Stimulated activated naive CD8-positive, alpha-beta T cell treated with anti-CD3 and anti-CD28 coated beads, Interleukin-15, amount 100 ng/mL, for 72 hours (primary cell): ENCODE results near the gene MLLT3.
A peak's percentile ranks its signal among the peaks of the same experiment; 100 is the strongest.

Experiments used
- ATAC-seq: fragments of 150-1000 bp; cut with Tn5 transposase; 2 replicates; pipeline ENCODE4 v1.10.0; 2021; ENCODE audit warnings: mild to moderate bottlenecking, moderate library complexity
- DNase-seq, 2 donors: peaks; one replicate each; pipeline ENCODE4 v3.0.0; 2021 to 2022
- H3K27ac Mint-ChIP-seq, 2 donors: one replicate each; pipeline ENCODE4 v1.8.0; 2022; ENCODE audit warnings: mild to moderate bottlenecking in 2 of 2, mixed read lengths in 2 of 2, moderate library complexity in 2 of 2
- H3K27me3 Mint-ChIP-seq: one replicate; pipeline ENCODE4 v1.8.0; 2022; ENCODE audit warnings: mixed read lengths
- H3K4me1 Mint-ChIP-seq: one replicate; pipeline ENCODE4 v1.8.0; 2022; ENCODE audit warnings: mild to moderate bottlenecking, mixed read lengths
- H3K4me3 Mint-ChIP-seq, 2 donors: one replicate each; pipeline ENCODE4 v1.8.0; 2022; ENCODE audit warnings: mild to moderate bottlenecking in 2 of 2, mixed read lengths in 2 of 2, moderate library complexity in 1 of 2
- H3K9me3 Mint-ChIP-seq, 2 donors: one replicate each; pipeline ENCODE4 v1.8.0; 2022; ENCODE audit warnings: mixed read lengths in 2 of 2

The MLLT3 gene

DNA sequence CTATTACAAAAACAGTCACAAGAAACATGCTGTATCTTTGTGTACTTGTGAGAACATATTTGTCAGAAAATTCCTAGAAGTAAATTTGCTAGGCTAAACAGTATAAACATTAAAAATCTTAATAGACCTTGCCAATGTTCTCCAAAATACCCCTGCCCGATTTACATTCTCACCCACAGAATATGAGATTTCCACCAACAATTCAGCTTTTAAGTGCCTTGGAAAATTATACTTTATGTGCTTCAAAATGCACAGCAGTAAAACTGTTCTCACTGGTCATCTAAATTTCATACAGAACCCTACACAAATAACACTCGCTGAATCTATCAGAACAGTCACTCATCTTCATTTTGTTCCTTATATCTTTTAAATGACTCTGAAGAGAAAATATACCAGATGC, 5.5 kb downstream of the MLLT3 start:
- no peak for ATAC-seq
- H3K4me1 Mint-ChIP-seq: peaks cover 80% of the 10 kb centered on the region
- no peak overlapping the region for H3K27ac Mint-ChIP-seq

DNA sequence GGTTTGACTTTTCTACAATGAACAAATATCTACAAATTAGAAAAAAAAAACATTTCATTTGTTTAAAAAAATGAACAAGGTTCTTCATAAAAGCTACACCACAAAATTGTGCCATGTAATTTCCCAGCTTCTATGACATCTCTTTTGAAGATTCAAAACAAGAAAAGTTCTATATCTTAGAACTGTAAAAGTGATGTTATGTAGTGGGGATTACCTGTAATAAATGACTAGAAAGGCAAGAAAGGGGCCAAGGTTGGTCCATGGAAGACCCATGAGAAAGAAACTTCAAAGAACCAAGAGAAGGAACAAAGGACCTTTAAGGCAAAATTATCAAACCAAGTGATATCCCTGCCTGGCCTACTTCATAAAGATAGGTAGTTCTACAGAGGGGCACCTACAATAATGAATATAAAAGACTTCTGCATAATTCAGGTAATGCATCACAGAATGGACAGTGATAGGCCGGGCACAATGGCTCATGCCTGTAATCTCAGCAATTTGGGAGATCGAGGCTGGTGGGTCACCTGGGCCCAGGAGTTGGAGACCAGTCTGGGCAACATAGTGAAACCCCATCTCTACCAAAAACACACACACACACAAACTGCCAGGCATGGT, 7.6 kb downstream of the MLLT3 start:
- Mint-ChIP-seq H3K27ac (no peak overlapping the region), H3K4me3 (no peak overlapping the region), H3K4me1 (peaks cover 88% of the 10 kb centered on the region), H3K9me3 (no peaks in the 10 kb centered on the region), H3K27me3 (no peaks in the 10 kb centered on the region)
- DNase-seq (no peak), ATAC-seq (peak; percentile 61)

More for the DNA sequence above, 5.5 kb downstream of the MLLT3 start:
- no peaks in the 10 kb centered on the region for H3K27me3 Mint-ChIP-seq
- no peak for DNase-seq
- H3K9me3 Mint-ChIP-seq: no peaks in the 10 kb centered on the region
- H3K4me3 Mint-ChIP-seq: no peak overlapping the region

GRCh38 chr9:20611691-20612287, 10.5 kb downstream of the MLLT3 start:
- DNase-seq (no peak), ATAC-seq (peak; percentile 59)
- H3K4me3 Mint-ChIP-seq: peak overlapping the region in 1 of 2 donors; percentile 7
- H3K27me3 Mint-ChIP-seq: no peaks in the 10 kb centered on the region
- peak overlapping the region in 1 of 2 donors; percentile 77 for H3K27ac Mint-ChIP-seq
- H3K4me1 Mint-ChIP-seq: peaks cover 80% of the 10 kb centered on the region
- H3K9me3 Mint-ChIP-seq: no peaks in the 10 kb centered on the region

DNA sequence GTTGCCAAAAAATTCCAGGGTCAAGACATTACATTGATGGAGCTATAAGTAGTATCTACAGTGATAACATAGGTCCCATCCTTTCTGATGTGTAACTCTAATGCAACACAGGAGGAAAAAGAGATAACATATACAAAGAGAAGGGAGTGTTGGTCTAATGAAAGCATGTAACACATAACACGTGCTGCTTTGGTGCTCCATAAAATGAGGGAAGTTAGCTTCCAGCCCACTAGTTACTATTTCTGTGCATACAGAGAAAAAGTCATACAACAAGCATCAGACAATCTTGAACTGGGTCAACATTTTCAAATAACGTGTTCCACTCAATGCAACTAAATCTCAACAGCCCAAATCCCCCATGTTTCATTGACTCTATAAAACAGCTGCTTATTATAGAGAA, 11.7 kb downstream of the MLLT3 start:
- Mint-ChIP-seq H3K27me3 (no peaks in the 10 kb centered on the region), H3K9me3 (no peaks in the 10 kb centered on the region), H3K4me3 (no peak overlapping the region), H3K27ac (no peak overlapping the region), H3K4me1 (peaks cover 80% of the 10 kb centered on the region)
- ATAC-seq (no peak), DNase-seq (no peak)

GRCh38 chr9:20608582-20608981, 13.7 kb downstream of the MLLT3 start:
- peaks cover 78% of the 10 kb centered on the region for H3K4me1 Mint-ChIP-seq
- H3K27me3 Mint-ChIP-seq: no peaks in the 10 kb centered on the region
- no peak overlapping the region for H3K27ac Mint-ChIP-seq
- H3K4me3 Mint-ChIP-seq: peak overlapping the region in 1 of 2 donors; percentile 41
- ATAC-seq (no peak), DNase-seq (no peak)
- no peaks in the 10 kb centered on the region for H3K9me3 Mint-ChIP-seq

- H3K4me3 Mint-ChIP-seq: peak overlapping the region; percentile 13 to 55
- H3K27ac Mint-ChIP-seq: peak overlapping the region in 1 of 2 donors; percentile 20
- ATAC-seq (no peak), DNase-seq (no peak)
- no peaks in the 10 kb centered on the region for H3K27me3 Mint-ChIP-seq
- peaks cover 78% of the 10 kb centered on the region for H3K4me1 Mint-ChIP-seq
- no peaks in the 10 kb centered on the region for H3K9me3 Mint-ChIP-seq
These were observed 15.6 kb downstream of the MLLT3 start for GRCh38 chr9:20606652-20607051.

GRCh38 chr9:20604562-20604961, 17.7 kb downstream of the MLLT3 start:
- no peak for DNase-seq
- peaks cover 82% of the 10 kb centered on the region for H3K4me1 Mint-ChIP-seq
- peak; percentile 84 for ATAC-seq
- peak overlapping the region in 1 of 2 donors; percentile 90 for H3K27ac Mint-ChIP-seq
- H3K9me3 Mint-ChIP-seq: no peaks in the 10 kb centered on the region
- H3K4me3 Mint-ChIP-seq: peak overlapping the region; percentile 42 to 80
- no peaks in the 10 kb centered on the region for H3K27me3 Mint-ChIP-seq

GRCh38 chr9:20603524-20604268, 18.6 kb downstream of the MLLT3 start:
- DNase-seq (no peak), ATAC-seq (no peak)
- Mint-ChIP-seq H3K4me3 (peak overlapping the region; percentile 33 to 80), H3K27ac (peak overlapping the region in 1 of 2 donors; percentile 80), H3K4me1 (peaks cover 83% of the 10 kb centered on the region), H3K27me3 (no peaks in the 10 kb centered on the region), H3K9me3 (no peaks in the 10 kb centered on the region)

DNA sequence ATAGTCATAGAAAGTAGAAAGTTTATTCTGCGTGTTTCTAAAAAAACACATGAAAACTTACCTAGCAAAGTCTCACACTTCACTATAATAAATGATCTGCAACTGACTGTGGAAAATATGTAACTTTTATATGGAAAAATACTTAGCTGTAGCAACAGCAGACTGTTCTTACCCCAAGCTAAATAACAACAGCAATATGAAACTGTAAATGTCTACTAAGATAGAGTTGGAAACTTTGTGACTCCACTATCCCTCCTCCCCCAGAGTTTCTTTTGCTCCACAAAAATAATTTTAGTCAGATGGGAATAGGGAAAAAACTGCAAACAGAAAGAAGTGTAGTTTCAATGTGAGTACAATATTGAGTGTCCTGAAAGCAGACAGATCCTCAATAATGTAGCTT, 21.0 kb downstream of the MLLT3 start:
- DNase-seq: no peak
- Mint-ChIP-seq H3K9me3 (no peaks in the 10 kb centered on the region), H3K27ac (peak overlapping the region in 1 of 2 donors; percentile 28), H3K4me1 (peaks cover 81% of the 10 kb centered on the region), H3K4me3 (peak overlapping the region in 1 of 2 donors; percentile 7), H3K27me3 (no peaks in the 10 kb centered on the region)
- no peak for ATAC-seq

- Mint-ChIP-seq H3K27ac (no peak overlapping the region), H3K4me1 (peaks cover 84% of the 10 kb centered on the region), H3K4me3 (no peak overlapping the region), H3K9me3 (no peaks in the 10 kb centered on the region), H3K27me3 (no peaks in the 10 kb centered on the region)
- ATAC-seq (no peak), DNase-seq (no peak)
These were observed 23.1 kb downstream of the MLLT3 start for GRCh38 chr9:20599195-20599594.

DNA sequence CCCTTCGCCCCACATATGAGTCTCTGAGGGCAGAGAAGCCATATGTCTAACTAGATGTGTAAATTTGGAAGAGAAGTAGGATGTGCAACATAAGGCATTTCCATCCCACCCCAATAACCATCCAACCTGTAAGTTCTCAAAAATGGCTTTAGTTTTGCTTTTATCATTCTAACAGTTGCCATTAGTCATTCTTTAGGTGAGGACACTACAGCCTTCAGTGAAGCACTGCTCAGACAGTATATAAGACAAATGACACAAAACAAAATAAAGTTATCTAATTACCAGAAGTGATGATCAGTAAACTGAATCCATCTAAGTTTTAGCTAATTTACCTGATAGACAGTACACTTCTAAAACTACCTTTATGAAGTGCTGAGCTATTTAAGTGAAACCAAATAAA, 23.9 kb downstream of the MLLT3 start:
- no peaks in the 10 kb centered on the region for H3K27me3 Mint-ChIP-seq
- no peaks in the 10 kb centered on the region for H3K9me3 Mint-ChIP-seq
- peak overlapping the region in 1 of 2 donors; percentile 24 for H3K4me3 Mint-ChIP-seq
- H3K27ac Mint-ChIP-seq: no peak overlapping the region
- ATAC-seq (peak; percentile 39), DNase-seq (no peak)
- peaks cover 79% of the 10 kb centered on the region for H3K4me1 Mint-ChIP-seq

DNA sequence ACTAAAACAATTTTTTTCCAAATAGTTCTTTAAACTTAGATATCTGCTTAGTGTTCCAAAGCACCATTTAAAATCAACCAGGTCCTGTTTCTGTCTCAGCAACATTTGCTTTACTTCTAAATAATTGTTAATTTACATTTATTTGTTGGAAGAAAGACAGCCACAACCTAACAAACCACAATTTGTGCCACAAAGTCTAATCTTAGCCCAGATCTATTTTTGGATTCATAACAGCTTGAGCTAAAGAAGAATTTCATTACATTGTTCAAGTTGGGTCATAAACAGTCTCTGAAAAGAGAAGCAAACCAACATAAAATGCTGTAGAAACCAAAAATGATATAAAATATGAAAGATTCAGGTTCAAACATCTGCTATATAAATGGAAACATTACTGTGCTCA, 24.4 kb downstream of the MLLT3 start:
- Mint-ChIP-seq H3K27me3 (no peaks in the 10 kb centered on the region), H3K4me1 (peaks cover 74% of the 10 kb centered on the region), H3K4me3 (no peak overlapping the region), H3K9me3 (no peaks in the 10 kb centered on the region), H3K27ac (no peak overlapping the region)
- DNase-seq (no peak), ATAC-seq (no peak)

DNA sequence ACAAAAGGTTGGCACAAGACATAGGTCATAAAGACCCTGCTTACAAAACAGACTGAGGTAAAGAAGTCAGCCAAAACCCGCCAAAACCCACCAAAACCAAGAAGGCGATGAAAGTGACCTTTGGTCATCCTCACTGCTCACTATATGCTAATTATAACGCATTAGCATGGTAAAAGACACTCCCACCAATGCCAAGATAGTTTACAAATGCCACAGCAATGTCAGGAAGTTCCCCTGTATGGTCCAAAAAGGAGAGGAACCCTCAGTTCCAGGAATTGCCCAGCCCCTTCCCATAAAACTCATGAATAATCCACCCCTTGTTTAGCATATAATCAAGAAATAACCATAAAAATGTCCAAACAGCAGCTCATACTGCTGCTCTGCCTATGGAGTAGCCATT, 27.7 kb downstream of the MLLT3 start:
- no peaks in the 10 kb centered on the region for H3K27me3 Mint-ChIP-seq
- no peak for ATAC-seq
- DNase-seq: no peak
- H3K9me3 Mint-ChIP-seq: peaks cover 4 to 7% of the 10 kb centered on the region in 2 donors
- no peak overlapping the region for H3K27ac Mint-ChIP-seq
- H3K4me3 Mint-ChIP-seq: no peak overlapping the region
- peaks cover 48% of the 10 kb centered on the region for H3K4me1 Mint-ChIP-seq

DNA sequence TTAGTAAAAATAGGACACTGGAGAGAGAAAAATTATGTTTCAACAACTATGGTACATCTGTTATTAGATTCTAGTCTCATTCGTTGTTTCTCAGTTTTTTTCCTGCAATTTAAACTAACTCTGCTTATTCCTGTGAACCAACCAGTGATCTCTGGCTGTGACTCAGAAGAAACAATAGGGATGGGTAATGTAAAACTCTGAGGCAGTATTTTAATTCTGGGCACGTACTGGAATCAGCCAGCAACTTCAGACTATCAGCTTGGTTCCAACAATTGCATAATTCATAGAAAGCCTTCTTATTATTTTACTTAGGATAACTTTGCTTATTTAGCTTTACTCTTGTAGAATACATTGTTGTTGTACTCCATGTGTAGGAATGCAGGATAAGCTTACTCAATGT, 28.8 kb downstream of the MLLT3 start:
- H3K4me3 Mint-ChIP-seq: no peak overlapping the region
- H3K27ac Mint-ChIP-seq: no peak overlapping the region
- DNase-seq: no peak

GRCh38 chr9:20593105-20593504, 29.2 kb downstream of the MLLT3 start:
- no peaks in the 10 kb centered on the region for H3K27me3 Mint-ChIP-seq
- H3K4me1 Mint-ChIP-seq: peaks cover 35% of the 10 kb centered on the region
- H3K27ac Mint-ChIP-seq: no peak overlapping the region
- H3K9me3 Mint-ChIP-seq: peaks cover 4 to 7% of the 10 kb centered on the region in 2 donors
- no peak for ATAC-seq
- no peak for DNase-seq
- H3K4me3 Mint-ChIP-seq: no peak overlapping the region

More for the DNA sequence above, 28.8 kb downstream of the MLLT3 start:
- Mint-ChIP-seq H3K4me1 (peaks cover 39% of the 10 kb centered on the region), H3K27me3 (no peaks in the 10 kb centered on the region), H3K9me3 (peaks cover 4 to 7% of the 10 kb centered on the region in 2 donors)
- no peak for ATAC-seq

- no peaks in the 10 kb centered on the region for H3K27me3 Mint-ChIP-seq
- no peak overlapping the region for H3K27ac Mint-ChIP-seq
- H3K4me3 Mint-ChIP-seq: no peak overlapping the region
- DNase-seq (no peak), ATAC-seq (no peak)
- H3K9me3 Mint-ChIP-seq: peaks cover 4 to 7% of the 10 kb centered on the region in 2 donors
- peaks cover 32% of the 10 kb centered on the region for H3K4me1 Mint-ChIP-seq
These were observed 29.6 kb downstream of the MLLT3 start for GRCh38 chr9:20592673-20593072.
